ENCODE measurements around the gene AZU1. TPM values are rescaled to one million over a fixed set of nuclear protein-coding genes. Genes with fewer than 3 reads are reported as not detected.

Gene AZU1
- total and polyA plus RNA-seq, 4 donors: 0.08 to 20.2 (median 0.99) TPM

DNA sequence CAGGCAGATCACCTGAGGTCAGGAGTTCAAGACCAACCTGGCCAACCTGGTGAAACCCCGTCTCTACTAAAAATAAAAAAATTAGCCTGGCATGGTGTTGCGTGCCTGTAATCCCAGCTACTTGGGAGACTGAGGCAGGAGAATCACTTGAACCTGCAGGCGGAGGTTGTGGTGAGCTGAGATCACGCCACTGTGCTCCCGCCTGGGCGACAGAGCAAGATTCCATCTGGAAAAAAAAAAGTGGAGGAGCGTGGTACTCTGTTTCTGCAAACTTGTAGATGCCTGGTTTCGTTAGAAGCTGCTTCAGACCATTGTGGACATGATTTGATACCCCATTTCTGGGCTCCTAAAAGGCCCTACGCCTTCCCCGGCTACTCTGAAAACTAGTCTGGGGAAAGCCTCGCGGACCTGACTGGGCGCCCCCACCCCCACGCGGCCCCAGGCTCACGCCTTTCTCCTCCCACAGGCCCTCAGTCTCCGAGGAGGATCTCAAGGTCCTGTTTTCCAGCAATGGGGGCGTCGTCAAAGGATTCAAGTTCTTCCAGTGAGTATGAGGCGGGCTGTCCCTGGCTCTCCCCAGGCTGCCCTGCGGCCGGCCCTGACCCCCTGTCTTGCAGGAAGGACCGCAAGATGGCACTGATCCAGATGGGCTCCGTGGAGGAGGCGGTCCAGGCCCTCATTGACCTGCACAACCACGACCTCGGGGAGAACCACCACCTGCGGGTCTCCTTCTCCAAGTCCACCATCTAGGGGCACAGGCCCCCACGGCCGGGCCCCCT, 17.4 kb upstream of the AZU1 start:
- Histone ChIP-seq H3K4me1 (ENCODE audit: control insufficient read depth in 4 of 4, insufficient read depth in 4 of 4, low read length in 3 of 4) (no peaks in the 10 kb centered on the region), H3K36me3 (ENCODE audit: control insufficient read depth in 4 of 4, insufficient read depth in 3 of 4, low read depth in 1 of 4, low read length in 3 of 4) (peaks cover 31 to 59% (median 50%) of the 10 kb centered on the region in 4 donors), H3K27ac (ENCODE audit: low read depth in 1 of 2, low read length in 2 of 2) (no peak overlapping the region), H3K9ac (ENCODE audit: low read depth in 1 of 2, low read length in 2 of 2) (no peak overlapping the region), H3K4me3 (ENCODE audit: low read depth in 1 of 3, low read length in 3 of 3) (no peak overlapping the region), H3K27me3 (ENCODE audit: control insufficient read depth in 4 of 4, insufficient read depth in 4 of 4, low read length in 3 of 4) (no peaks in the 10 kb centered on the region), H3K9me3 (ENCODE audit: control insufficient read depth in 4 of 4, low read length in 3 of 4) (no peaks in the 10 kb centered on the region)
- 89% methylated on average over 30 of the region's 30 CpGs for WGBS
- no peak for DNase-seq (ENCODE audit: low spot score)
- TF ChIP-seq EGR1 (IDR thresholded peaks at IDR 0.05; ENCODE audit: low read depth in 2 of 2): no peak

DNA sequence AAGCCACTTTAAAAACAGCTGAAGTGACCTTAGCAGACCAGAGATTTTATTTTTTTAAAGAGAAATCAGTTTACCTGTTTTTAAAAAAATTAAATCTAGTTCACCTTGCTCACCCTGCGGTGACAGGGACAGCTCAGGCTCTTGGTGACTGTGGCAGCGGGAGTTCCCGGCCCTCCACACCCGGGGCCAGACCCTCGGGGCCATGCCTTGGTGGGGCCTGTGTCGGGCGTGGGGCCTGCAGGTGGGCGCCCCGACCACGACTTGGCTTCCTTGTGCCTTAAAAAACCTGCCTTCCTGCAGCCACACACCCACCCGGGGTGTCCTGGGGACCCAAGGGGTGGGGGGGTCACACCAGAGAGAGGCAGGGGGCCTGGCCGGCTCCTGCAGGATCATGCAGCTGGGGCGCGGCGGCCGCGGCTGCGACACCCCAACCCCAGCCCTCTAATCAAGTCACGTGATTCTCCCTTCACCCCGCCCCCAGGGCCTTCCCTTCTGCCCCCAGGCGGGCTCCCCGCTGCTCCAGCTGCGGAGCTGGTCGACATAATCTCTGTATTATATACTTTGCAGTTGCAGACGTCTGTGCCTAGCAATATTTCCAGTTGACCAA, 16.7 kb upstream of the AZU1 start:
- H3K27me3 ChIP-seq (ENCODE audit: control insufficient read depth in 4 of 4, insufficient read depth in 4 of 4, low read length in 3 of 4): no peaks in the 10 kb centered on the region
- no peak overlapping the region for H3K4me3 ChIP-seq (ENCODE audit: low read depth in 1 of 3, low read length in 3 of 3)
- H3K9ac ChIP-seq (ENCODE audit: low read depth in 1 of 2, low read length in 2 of 2): no peak overlapping the region
- H3K4me1 ChIP-seq (ENCODE audit: control insufficient read depth in 4 of 4, insufficient read depth in 4 of 4, low read length in 3 of 4): no peaks in the 10 kb centered on the region
- H3K27ac ChIP-seq (ENCODE audit: low read depth in 1 of 2, low read length in 2 of 2): no peak overlapping the region
- no peaks in the 10 kb centered on the region for H3K9me3 ChIP-seq (ENCODE audit: control insufficient read depth in 4 of 4, low read length in 3 of 4)
- WGBS: 93% methylated on average over 25 of the region's 25 CpGs
- no peak for DNase-seq (ENCODE audit: low spot score)
- no peak for TF ChIP-seq RXRA (IDR thresholded peaks at IDR 0.05)
- no peak for TF ChIP-seq HNF4A (conservative IDR thresholded peaks at IDR 0.05)
- TF ChIP-seq SP1 (IDR thresholded peaks at IDR 0.05): no peak
- TF ChIP-seq GABPA (IDR thresholded peaks at IDR 0.05 in 1 of 2, conservative IDR thresholded peaks at IDR 0.05 in 1 of 2): no peak
- no peak for TF ChIP-seq HNF4G (IDR thresholded peaks at IDR 0.05)
- TF ChIP-seq FOXA1 (IDR thresholded peaks at IDR 0.05): no peak
- TF ChIP-seq, protein P1, sequence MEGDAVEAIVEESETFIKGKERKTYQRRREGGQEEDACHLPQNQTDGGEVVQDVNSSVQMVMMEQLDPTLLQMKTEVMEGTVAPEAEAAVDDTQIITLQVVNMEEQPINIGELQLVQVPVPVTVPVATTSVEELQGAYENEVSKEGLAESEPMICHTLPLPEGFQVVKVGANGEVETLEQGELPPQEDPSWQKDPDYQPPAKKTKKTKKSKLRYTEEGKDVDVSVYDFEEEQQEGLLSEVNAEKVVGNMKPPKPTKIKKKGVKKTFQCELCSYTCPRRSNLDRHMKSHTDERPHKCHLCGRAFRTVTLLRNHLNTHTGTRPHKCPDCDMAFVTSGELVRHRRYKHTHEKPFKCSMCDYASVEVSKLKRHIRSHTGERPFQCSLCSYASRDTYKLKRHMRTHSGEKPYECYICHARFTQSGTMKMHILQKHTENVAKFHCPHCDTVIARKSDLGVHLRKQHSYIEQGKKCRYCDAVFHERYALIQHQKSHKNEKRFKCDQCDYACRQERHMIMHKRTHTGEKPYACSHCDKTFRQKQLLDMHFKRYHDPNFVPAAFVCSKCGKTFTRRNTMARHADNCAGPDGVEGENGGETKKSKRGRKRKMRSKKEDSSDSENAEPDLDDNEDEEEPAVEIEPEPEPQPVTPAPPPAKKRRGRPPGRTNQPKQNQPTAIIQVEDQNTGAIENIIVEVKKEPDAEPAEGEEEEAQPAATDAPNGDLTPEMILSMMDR (IDR thresholded peaks at IDR 0.05; ENCODE audit: low read depth, low read length, missing input control): no peak
- TF ChIP-seq, protein P2, sequence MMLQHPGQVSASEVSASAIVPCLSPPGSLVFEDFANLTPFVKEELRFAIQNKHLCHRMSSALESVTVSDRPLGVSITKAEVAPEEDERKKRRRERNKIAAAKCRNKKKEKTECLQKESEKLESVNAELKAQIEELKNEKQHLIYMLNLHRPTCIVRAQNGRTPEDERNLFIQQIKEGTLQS (IDR thresholded peaks at IDR 0.05): no peak
- TF ChIP-seq, protein P3, sequence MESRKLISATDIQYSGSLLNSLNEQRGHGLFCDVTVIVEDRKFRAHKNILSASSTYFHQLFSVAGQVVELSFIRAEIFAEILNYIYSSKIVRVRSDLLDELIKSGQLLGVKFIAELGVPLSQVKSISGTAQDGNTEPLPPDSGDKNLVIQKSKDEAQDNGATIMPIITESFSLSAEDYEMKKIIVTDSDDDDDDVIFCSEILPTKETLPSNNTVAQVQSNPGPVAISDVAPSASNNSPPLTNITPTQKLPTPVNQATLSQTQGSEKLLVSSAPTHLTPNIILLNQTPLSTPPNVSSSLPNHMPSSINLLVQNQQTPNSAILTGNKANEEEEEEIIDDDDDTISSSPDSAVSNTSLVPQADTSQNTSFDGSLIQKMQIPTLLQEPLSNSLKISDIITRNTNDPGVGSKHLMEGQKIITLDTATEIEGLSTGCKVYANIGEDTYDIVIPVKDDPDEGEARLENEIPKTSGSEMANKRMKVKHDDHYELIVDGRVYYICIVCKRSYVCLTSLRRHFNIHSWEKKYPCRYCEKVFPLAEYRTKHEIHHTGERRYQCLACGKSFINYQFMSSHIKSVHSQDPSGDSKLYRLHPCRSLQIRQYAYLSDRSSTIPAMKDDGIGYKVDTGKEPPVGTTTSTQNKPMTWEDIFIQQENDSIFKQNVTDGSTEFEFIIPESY (IDR thresholded peaks at IDR 0.05): no peak
- TF ChIP-seq EGR1 (IDR thresholded peaks at IDR 0.05; ENCODE audit: low read depth in 2 of 2): no peak
- TF ChIP-seq TAF1 (conservative IDR thresholded peaks at IDR 0.05): no peak
- no peak for TF ChIP-seq FOXA2 (IDR thresholded peaks at IDR 0.05)
- TF ChIP-seq, protein P4, sequence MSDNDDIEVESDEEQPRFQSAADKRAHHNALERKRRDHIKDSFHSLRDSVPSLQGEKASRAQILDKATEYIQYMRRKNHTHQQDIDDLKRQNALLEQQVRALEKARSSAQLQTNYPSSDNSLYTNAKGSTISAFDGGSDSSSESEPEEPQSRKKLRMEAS (IDR thresholded peaks at IDR 0.05): no peak
- no peak for TF ChIP-seq JUND (IDR thresholded peaks at IDR 0.05)
- no peak for TF ChIP-seq NR2F2 (IDR thresholded peaks at IDR 0.05)
- TF ChIP-seq, protein P5, sequence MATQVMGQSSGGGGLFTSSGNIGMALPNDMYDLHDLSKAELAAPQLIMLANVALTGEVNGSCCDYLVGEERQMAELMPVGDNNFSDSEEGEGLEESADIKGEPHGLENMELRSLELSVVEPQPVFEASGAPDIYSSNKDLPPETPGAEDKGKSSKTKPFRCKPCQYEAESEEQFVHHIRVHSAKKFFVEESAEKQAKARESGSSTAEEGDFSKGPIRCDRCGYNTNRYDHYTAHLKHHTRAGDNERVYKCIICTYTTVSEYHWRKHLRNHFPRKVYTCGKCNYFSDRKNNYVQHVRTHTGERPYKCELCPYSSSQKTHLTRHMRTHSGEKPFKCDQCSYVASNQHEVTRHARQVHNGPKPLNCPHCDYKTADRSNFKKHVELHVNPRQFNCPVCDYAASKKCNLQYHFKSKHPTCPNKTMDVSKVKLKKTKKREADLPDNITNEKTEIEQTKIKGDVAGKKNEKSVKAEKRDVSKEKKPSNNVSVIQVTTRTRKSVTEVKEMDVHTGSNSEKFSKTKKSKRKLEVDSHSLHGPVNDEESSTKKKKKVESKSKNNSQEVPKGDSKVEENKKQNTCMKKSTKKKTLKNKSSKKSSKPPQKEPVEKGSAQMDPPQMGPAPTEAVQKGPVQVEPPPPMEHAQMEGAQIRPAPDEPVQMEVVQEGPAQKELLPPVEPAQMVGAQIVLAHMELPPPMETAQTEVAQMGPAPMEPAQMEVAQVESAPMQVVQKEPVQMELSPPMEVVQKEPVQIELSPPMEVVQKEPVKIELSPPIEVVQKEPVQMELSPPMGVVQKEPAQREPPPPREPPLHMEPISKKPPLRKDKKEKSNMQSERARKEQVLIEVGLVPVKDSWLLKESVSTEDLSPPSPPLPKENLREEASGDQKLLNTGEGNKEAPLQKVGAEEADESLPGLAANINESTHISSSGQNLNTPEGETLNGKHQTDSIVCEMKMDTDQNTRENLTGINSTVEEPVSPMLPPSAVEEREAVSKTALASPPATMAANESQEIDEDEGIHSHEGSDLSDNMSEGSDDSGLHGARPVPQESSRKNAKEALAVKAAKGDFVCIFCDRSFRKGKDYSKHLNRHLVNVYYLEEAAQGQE (IDR thresholded peaks at IDR 0.05): no peak
- no peak for TF ChIP-seq YY1 (IDR thresholded peaks at IDR 0.05)
- peaks cover 31 to 53% (median 43%) of the 10 kb centered on the region in 4 donors for H3K36me3 ChIP-seq (ENCODE audit: control insufficient read depth in 4 of 4, insufficient read depth in 3 of 4, low read depth in 1 of 4, low read length in 3 of 4)

Data from liver (tissue), 9 donors.